ENCODE results near the gene MAMDC2.

- no peak for TF ChIP-seq POLR2A (IDR thresholded peaks at IDR 0.05; ENCODE audit: control extremely low read depth in 1 of 2, low read depth in 2 of 2, low read length in 2 of 2)
- no peak for TF ChIP-seq CTCF (IDR thresholded peaks at IDR 0.05; ENCODE audit: control extremely low read depth in 1 of 3, insufficient read depth in 1 of 3, low read depth in 1 of 3, low read length in 3 of 3)
- TF ChIP-seq USF2 (IDR thresholded peaks at IDR 0.05; ENCODE audit: low read length) = no peak
- no peak for TF ChIP-seq SIX5 (IDR thresholded peaks at IDR 0.05; ENCODE audit: low read depth, low read length)
- TF ChIP-seq SAP30 (IDR thresholded peaks at IDR 0.05; ENCODE audit: insufficient read depth, insufficient replicate concordance, low read length) = no peak
- TF ChIP-seq GABPA (IDR thresholded peaks at IDR 0.05; ENCODE audit: borderline replicate concordance, insufficient read depth, low read length) = no peak
- no peak for TF ChIP-seq RFX5 (IDR thresholded peaks at IDR 0.05; ENCODE audit: borderline replicate concordance, low read depth, low read length)
- TF ChIP-seq KDM4A (IDR thresholded peaks at IDR 0.05; ENCODE audit: low read depth, low read length, severe bottlenecking) = no peak
- TF ChIP-seq SP1 (IDR thresholded peaks at IDR 0.05; ENCODE audit: low read depth, low read length) = no peak
- TF ChIP-seq EP300 (IDR thresholded peaks at IDR 0.05; ENCODE audit: borderline replicate concordance in 1 of 2, low read depth in 2 of 2, low read length in 2 of 2) = no peak
- no peak for TF ChIP-seq CEBPB (IDR thresholded peaks at IDR 0.05; ENCODE audit: low read depth, low read length)
- TF ChIP-seq MAFK (IDR thresholded peaks at IDR 0.05; ENCODE audit: low read depth, low read length) = no peak
- no peak for TF ChIP-seq TAF1 (IDR thresholded peaks at IDR 0.05; ENCODE audit: low read depth, low read length)
- TF ChIP-seq CHD7 (IDR thresholded peaks at IDR 0.05; ENCODE audit: insufficient replicate concordance, low read length) = no peak
Measured at GRCh38 chr9:70143394-70144130, 99.9 kb downstream of the MAMDC2 start.

Measured in H1 (cell line).